Osteocyte (in vitro differentiated cells): Measurements from ENCODE around the gene PPP2R1B. TPM values are rescaled to one million over a fixed set of nuclear protein-coding genes. Genes with fewer than 3 reads are reported as not detected.
A peak's percentile ranks its signal among the peaks of the same experiment; 100 is the strongest.

Source experiments
- DNase-seq: peaks from one replicate; pipeline ENCODE4 v3.0.0; 2021; ENCODE audit warnings: mixed read lengths; ENCODE audit not compliant: unreplicated experiment; ENCODE audit errors: extremely low spot score
- H3K27ac Mint-ChIP-seq: one replicate; pipeline ENCODE4 v1.8.0; 2021; ENCODE audit warnings: mild to moderate bottlenecking, mixed read lengths; ENCODE audit not compliant: unreplicated experiment
- H3K27me3 Mint-ChIP-seq: one replicate; pipeline ENCODE4 v1.8.0; 2021; ENCODE audit warnings: mixed read lengths; ENCODE audit not compliant: unreplicated experiment
- H3K36me3 Mint-ChIP-seq: one replicate; pipeline ENCODE4 v1.8.0; 2021; ENCODE audit warnings: mixed read lengths; ENCODE audit not compliant: unreplicated experiment
- H3K4me1 Mint-ChIP-seq: one replicate; pipeline ENCODE4 v1.8.0; 2021; ENCODE audit warnings: mixed read lengths; ENCODE audit not compliant: unreplicated experiment
- H3K4me3 Mint-ChIP-seq: one replicate; pipeline ENCODE4 v1.8.0; 2021; ENCODE audit warnings: mild to moderate bottlenecking, moderate library complexity, mixed read lengths; ENCODE audit not compliant: unreplicated experiment
- H3K9me3 Mint-ChIP-seq: one replicate; pipeline ENCODE4 v1.8.0; 2021; ENCODE audit warnings: mixed read lengths; ENCODE audit not compliant: unreplicated experiment
- total RNA-seq: library from RNA; stranded (reverse); gene quantifications from 2 replicates; pipeline ENCODE4 v1.2.1, GENCODE V29; 2021
- TF ChIP-seq, protein P1 (sequence below): fragments of 200-600 bp; sonication (generic); IDR thresholded peaks from 2 replicates; pipeline ENCODE4 v1.5.0; 2021; ENCODE audit warnings: antibody characterized with exemption, mild to moderate bottlenecking, moderate library complexity

PPP2R1B gene
- total RNA-seq, 1 donor from 2014 or later: 26.0 TPM

DNA sequence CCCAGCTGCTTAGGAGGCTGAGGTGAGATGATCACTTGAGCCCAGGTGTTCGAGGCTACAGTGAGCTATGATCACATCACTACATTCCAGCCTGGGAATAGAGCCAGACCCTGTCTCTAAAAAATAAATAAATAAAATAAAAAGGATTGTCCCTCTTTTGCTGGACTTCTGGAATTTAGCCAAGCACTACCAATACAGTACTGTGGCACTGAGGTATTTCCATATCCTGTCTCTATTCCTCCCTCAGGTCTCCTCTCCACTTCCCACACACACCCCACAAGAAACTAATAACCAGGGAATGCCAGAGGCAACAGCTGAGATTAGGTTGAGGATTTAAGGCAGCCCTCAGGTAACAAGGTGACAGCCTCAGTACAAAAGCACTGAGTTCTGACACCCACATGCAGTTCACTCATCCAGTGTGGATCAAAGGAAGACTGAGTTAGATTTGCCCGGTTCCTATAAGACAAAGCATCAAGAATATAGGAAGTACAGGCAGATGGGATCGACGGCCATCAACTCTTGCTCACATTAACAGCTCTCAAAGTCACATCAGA, 4.5 kb upstream of the PPP2R1B start:
- H3K4me3 Mint-ChIP-seq: no peak overlapping the region
- H3K36me3 Mint-ChIP-seq: no peaks in the 10 kb centered on the region

DNA sequence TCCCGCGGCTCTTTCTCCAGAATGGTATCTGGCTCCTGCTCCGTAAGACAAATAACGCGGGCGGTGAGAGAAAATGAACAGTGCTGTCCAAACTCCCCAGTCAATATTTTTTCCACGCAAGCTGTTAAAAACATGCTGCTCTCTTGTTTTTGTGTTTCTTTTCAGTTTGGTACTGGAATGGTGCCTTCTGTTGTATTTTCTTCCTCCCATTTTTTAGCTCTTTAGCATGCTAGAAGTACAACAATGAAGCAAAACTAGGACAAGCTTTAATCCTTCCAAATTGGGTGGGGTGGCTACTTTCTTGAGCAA, 599 bp upstream of the PPP2R1B start:
- Mint-ChIP-seq H3K9me3 (no peaks in the 10 kb centered on the region), H3K27ac (peak overlapping the region; percentile 98), H3K4me3 (peak overlapping the region; percentile 100), H3K27me3 (no peaks in the 10 kb centered on the region), H3K36me3 (peaks cover 19% of the 10 kb centered on the region), H3K4me1 (peaks cover 25% of the 10 kb centered on the region)
- TF ChIP-seq, protein P1, sequence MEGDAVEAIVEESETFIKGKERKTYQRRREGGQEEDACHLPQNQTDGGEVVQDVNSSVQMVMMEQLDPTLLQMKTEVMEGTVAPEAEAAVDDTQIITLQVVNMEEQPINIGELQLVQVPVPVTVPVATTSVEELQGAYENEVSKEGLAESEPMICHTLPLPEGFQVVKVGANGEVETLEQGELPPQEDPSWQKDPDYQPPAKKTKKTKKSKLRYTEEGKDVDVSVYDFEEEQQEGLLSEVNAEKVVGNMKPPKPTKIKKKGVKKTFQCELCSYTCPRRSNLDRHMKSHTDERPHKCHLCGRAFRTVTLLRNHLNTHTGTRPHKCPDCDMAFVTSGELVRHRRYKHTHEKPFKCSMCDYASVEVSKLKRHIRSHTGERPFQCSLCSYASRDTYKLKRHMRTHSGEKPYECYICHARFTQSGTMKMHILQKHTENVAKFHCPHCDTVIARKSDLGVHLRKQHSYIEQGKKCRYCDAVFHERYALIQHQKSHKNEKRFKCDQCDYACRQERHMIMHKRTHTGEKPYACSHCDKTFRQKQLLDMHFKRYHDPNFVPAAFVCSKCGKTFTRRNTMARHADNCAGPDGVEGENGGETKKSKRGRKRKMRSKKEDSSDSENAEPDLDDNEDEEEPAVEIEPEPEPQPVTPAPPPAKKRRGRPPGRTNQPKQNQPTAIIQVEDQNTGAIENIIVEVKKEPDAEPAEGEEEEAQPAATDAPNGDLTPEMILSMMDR: no peak
- DNase-seq: no peak

More for the DNA sequence above, 4.5 kb upstream of the PPP2R1B start:
- H3K4me1 Mint-ChIP-seq: peaks cover 22% of the 10 kb centered on the region
- DNase-seq: no peak
- no peak overlapping the region for H3K27ac Mint-ChIP-seq
- no peaks in the 10 kb centered on the region for H3K27me3 Mint-ChIP-seq
- no peaks in the 10 kb centered on the region for H3K9me3 Mint-ChIP-seq
- TF ChIP-seq, protein P1: no peak

DNA sequence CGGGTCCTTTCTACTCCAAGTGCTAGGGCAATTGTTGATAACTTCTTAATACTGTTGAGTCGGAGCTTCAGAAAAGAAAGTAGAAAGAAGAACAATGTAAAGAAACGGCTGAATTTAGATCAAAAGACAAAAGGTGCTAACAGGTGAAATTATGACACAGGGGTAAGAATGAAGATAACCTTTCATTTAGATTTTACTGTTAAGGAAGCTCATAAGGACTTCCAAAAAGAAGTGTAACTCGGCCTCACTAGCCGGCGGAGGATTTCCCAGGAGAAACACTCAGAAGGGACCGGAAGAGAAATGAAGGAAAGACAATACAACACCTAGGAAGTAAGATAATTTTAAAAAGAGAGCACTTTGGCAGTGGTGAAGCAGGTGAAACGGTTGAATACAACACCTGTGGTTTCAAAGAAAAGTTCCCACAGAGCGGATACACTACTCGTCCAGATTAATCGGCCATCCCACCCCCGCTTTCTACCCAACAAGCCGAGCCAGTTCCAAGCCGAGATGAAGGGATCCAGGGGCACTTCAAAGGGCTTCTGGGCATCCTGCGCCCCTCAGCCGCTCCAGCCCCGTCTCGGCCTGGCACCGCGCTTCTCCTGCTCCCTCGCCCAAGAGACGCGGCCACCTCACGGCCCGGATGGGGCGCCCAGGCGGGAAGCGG, 737 bp downstream of the PPP2R1B start:
- Mint-ChIP-seq H3K4me3 (peak overlapping the region; percentile 100), H3K27me3 (no peaks in the 10 kb centered on the region), H3K4me1 (peaks cover 25% of the 10 kb centered on the region), H3K36me3 (peaks cover 25% of the 10 kb centered on the region), H3K9me3 (no peaks in the 10 kb centered on the region), H3K27ac (peak overlapping the region; percentile 98)
- TF ChIP-seq, protein P1: no peak
- DNase-seq: peak; percentile 85

GRCh38 chr11:111764621-111765020, 1.6 kb downstream of the PPP2R1B start:
- Mint-ChIP-seq H3K4me3 (peak overlapping the region; percentile 100), H3K36me3 (peaks cover 28% of the 10 kb centered on the region), H3K27me3 (no peaks in the 10 kb centered on the region), H3K9me3 (no peaks in the 10 kb centered on the region), H3K4me1 (peaks cover 26% of the 10 kb centered on the region), H3K27ac (peak overlapping the region; percentile 33)
- TF ChIP-seq, protein P1: no peak
- DNase-seq: no peak

GRCh38 chr11:111762981-111763643, 3.1 kb downstream of the PPP2R1B start:
- no peak for DNase-seq
- H3K4me1 Mint-ChIP-seq: peaks cover 32% of the 10 kb centered on the region
- TF ChIP-seq, protein P1: peak; percentile 29
- H3K4me3 Mint-ChIP-seq: no peak overlapping the region
- H3K36me3 Mint-ChIP-seq: peaks cover 39% of the 10 kb centered on the region
- H3K27ac Mint-ChIP-seq: no peak overlapping the region
- no peaks in the 10 kb centered on the region for H3K27me3 Mint-ChIP-seq
- H3K9me3 Mint-ChIP-seq: no peaks in the 10 kb centered on the region
